Adrenal gland (tissue), 19 donors: ENCODE data around the gene RNASEL. TPM values are rescaled to one million over a fixed set of nuclear protein-coding genes. Genes with fewer than 3 reads are reported as not detected.

Experiments used
- DNase-seq, 7 donors: peaks; one replicate each; pipeline ENCODE4 v3.0.0-alpha.2; 2019 to 2020
- H3K27ac ChIP-seq, 5 donors: fragments of 200-600 bp; sonication (generic) in 4 of 5; 1 replicate in 3 of 5; 2 replicates in 2 of 5; pipeline versions ENCODE4 v1.5.1 to v1.8.0; 2016 to 2020; ENCODE audit warnings: mild to moderate bottlenecking in 1 of 5
- H3K27me3 ChIP-seq: fragments of 200-600 bp; 2 replicates; pipeline ENCODE4 v1.8.0; 2021
- H3K36me3 ChIP-seq, 2 donors: fragments of 200-600 bp; replicated peaks in 1 of 2; 1 replicate in 1 of 2; 2 replicates in 1 of 2; pipeline versions ENCODE4 v1.5.1 to v1.8.0; 2018 to 2022
- H3K4me1 ChIP-seq, 2 donors: fragments of 200-600 bp; replicated peaks in 1 of 2; 1 replicate in 1 of 2; 2 replicates in 1 of 2; pipeline versions ENCODE4 v1.5.1 to v1.8.0; 2018 to 2021
- H3K4me3 ChIP-seq, 4 donors: fragments of 200-600 bp; sonication (generic) in 3 of 4; one replicate each; pipeline ENCODE4 v1.5.1; 2016 to 2018
- H3K9me3 ChIP-seq, 3 donors: fragments of 200-600 bp; sonication (generic) in 1 of 3; replicated peaks in 1 of 3; 1 replicate in 2 of 3; 2 replicates in 1 of 3; pipeline versions ENCODE4 v1.5.1 to v1.8.0; 2016 to 2021
- POLR2A ChIP-seq, 2 donors: fragments of 450-650 bp; IDR thresholded peaks; one replicate each; pipeline ENCODE4 v1.6.1; 2017; ENCODE audit warnings: antibody characterized with exemption in 2 of 2, mild to moderate bottlenecking in 2 of 2, moderate library complexity in 1 of 2
- WGBS, 4 donors: extraction: QIAGEN DNeasy Blood & Tissue Kit in 2 of 4; methylation state at CpG; one replicate each; pipeline versions ENCODE4 v1.1.5 to v1.1.7; 2013 to 2017; 5-methylcytosine and 5-hydroxymethylcytosine counted together
- intact Hi-C, 2 donors: fragments of 100-400 bp; cut with DNase I; formaldehyde crosslinking; loops; one replicate each; pipeline versions ENCODE4 v1.14.1 to v1.15.0; 2022 to 2023
- long read RNA-seq, 10 donors: library from polyadenylated mRNA in 3 of 10; unstranded in 2 of 10; stranded (forward) in 1 of 10; transcript quantifications; one replicate each; pipeline ENCODE4 v2.0.0 and lab custom pipeline, GENCODE V29; 2021 to 2026
- polyA plus RNA-seq, 3 donors: library from polyadenylated mRNA; stranded (reverse); fragments of 200-250 nt in 2 of 3; fragments of 350-450 nt in 1 of 3; fragmentation: Illumina TruSeq in 1 of 3; extraction: RNeasy Lipid Tissue Mini Kit (QIAGEN cat#74804) in 1 of 3; gene quantifications; one replicate each; pipeline ENCODE4 v1.2.3, GENCODE V29; 2013 to 2014
- total RNA-seq, 9 donors: library from RNA; depleted of rRNA in 4 of 9; stranded (reverse); fragments of >200 nt in 4 of 9; fragments of 120-200 nt in 1 of 9; fragmentation: NEBNext Ultra II Directional in 1 of 9; extraction: Animal tissue kit (Norgen Biotek cat#: 25700) in 1 of 9; gene quantifications; one replicate each; pipeline versions ENCODE4 v1.1.0 to v1.2.4, GENCODE V29; 2013 to 2023
- TF ChIP-seq, protein P1 (sequence below), 6 experiments: fragments of 450-650 bp in 4 of 6; fragments of 200-600 bp in 2 of 6; sonication (generic) in 1 of 6; IDR thresholded peaks; 1 replicate in 5 of 6; 2 replicates in 1 of 6; pipeline versions ENCODE4 v1.5.1 to v1.8.0; 2016 to 2021; ENCODE audit warnings: antibody characterized with exemption in 6 of 6, mild to moderate bottlenecking in 2 of 6, moderate library complexity in 1 of 6
- donor health status: healthy with polysubstance abuse.
- donor health status: Bipolar disorder and iron deficiency.
- donor health status: DM: yes; HTN: yes; CAD: no.
- donor health status: DM: no; HTN: no; CAD: no.
- donor health status: DM: no; HTN: no; CAD: no.
- donor health status: DM: yes; HTN: yes; CAD: no.

The RNASEL gene, protein sequence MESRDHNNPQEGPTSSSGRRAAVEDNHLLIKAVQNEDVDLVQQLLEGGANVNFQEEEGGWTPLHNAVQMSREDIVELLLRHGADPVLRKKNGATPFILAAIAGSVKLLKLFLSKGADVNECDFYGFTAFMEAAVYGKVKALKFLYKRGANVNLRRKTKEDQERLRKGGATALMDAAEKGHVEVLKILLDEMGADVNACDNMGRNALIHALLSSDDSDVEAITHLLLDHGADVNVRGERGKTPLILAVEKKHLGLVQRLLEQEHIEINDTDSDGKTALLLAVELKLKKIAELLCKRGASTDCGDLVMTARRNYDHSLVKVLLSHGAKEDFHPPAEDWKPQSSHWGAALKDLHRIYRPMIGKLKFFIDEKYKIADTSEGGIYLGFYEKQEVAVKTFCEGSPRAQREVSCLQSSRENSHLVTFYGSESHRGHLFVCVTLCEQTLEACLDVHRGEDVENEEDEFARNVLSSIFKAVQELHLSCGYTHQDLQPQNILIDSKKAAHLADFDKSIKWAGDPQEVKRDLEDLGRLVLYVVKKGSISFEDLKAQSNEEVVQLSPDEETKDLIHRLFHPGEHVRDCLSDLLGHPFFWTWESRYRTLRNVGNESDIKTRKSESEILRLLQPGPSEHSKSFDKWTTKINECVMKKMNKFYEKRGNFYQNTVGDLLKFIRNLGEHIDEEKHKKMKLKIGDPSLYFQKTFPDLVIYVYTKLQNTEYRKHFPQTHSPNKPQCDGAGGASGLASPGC
- total RNA-seq (10 to 100 TPM in 6 of 9 donors, 1 to 10 TPM in 3; 8.7 to 24.3 (median 11.8) TPM), polyA plus RNA-seq (10 to 100 TPM in 1 of 3 donors, 1 to 10 TPM in 2; 3.5 to 16.0 (median 5.7) TPM)
- long read RNA-seq, donor 1, full-length matches to known transcripts: 1 of 1 reads
- long read RNA-seq, donor 1, partial matches to known transcripts: 0 of 1 reads
- long read RNA-seq, donor 1, other reads (novel, unspliced or antisense): 0 of 1 reads
- long read RNA-seq, donor 2, full-length matches to known transcripts: 2 of 2 reads
- long read RNA-seq, donor 2, partial matches to known transcripts: 0 of 2 reads
- long read RNA-seq, donor 2, other reads (novel, unspliced or antisense): 0 of 2 reads
- long read RNA-seq, donor 3, full-length matches to known transcripts: 6 of 6 reads
- long read RNA-seq, donor 3, partial matches to known transcripts: 0 of 6 reads
- long read RNA-seq, donor 3, other reads (novel, unspliced or antisense): 0 of 6 reads
- long read RNA-seq, donor 4, full-length matches to known transcripts: 1 of 8 reads
- long read RNA-seq, donor 4, partial matches to known transcripts: 7 of 8 reads
- long read RNA-seq, donor 4, other reads (novel, unspliced or antisense): 0 of 8 reads
- long read RNA-seq, donor 5, full-length matches to known transcripts: 30 of 37 reads
- long read RNA-seq, donor 5, partial matches to known transcripts: 5 of 37 reads
- long read RNA-seq, donor 5, other reads (novel, unspliced or antisense): 2 of 37 reads
- long read RNA-seq, donor 6, full-length matches to known transcripts: 1 of 7 reads
- long read RNA-seq, donor 6, partial matches to known transcripts: 3 of 7 reads
- long read RNA-seq, donor 6, other reads (novel, unspliced or antisense): 3 of 7 reads
- long read RNA-seq, donor 7, full-length matches to known transcripts: 2 of 2 reads
- long read RNA-seq, donor 7, partial matches to known transcripts: 0 of 2 reads
- long read RNA-seq, donor 7, other reads (novel, unspliced or antisense): 0 of 2 reads
- long read RNA-seq, donor 8, full-length matches to known transcripts: 2 of 2 reads
- long read RNA-seq, donor 8, partial matches to known transcripts: 0 of 2 reads
- long read RNA-seq, donor 8, other reads (novel, unspliced or antisense): 0 of 2 reads
- long read RNA-seq, donor 9: 0 reads
- long read RNA-seq, donor 10, full-length matches to known transcripts: 1 of 1 reads
- long read RNA-seq, donor 10, partial matches to known transcripts: 0 of 1 reads
- long read RNA-seq, donor 10, other reads (novel, unspliced or antisense): 0 of 1 reads

DNA sequence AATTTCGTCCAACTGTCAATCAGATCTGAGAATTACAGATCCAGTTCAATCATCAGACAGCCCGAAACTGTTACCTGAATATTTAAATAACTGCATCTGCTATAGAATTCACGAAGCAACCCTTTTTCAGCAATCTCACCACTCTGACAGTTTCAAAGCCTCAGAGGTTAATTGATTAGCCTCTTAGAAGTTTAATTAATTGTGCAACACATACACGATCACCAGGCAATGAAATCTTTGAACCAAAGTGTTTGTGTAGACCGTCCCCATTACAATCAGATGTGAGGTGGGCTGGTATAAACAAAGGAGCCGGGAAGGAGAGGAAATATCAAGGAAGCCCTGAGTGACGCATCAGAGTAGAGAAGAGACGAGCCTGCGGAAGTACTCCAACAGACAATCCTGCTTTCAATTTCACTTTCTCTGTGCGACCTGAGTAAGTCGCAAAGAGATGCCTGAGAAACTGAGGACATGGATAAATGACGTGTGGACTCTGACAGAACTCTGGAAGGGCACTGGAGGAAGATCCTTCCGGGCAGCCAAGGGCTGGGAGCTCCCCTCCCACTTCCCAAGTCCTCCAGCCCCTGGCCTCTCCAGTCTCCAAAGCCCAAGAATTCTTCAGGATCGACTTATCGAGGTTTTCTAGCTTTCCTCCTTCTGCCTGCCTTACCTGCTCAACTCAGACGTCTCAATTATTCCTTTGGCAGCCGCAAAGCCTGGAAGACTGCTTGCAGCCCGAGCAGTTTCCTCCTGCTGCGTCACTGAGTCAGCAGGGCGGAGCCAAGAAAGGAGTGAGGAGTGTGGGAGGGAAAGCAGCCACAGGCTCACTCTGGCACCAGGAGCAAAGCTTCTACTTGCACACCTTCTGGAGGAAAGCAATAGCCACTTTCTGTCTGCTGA is at the start of gene RNASEL:
Gene RNASEL, minus strand, starts transcription at position 757 of the 897 bp plus-strand sequence. CDS start 2,450 bp downstream, outside the sequence.
- WGBS, 4 donors: 2 to 5% (median 3%) methylated on average over 20 of the region's 20 CpGs
- H3K9me3 ChIP-seq: no peaks in the 10 kb centered on the region

GRCh38 chr1:182637769-182638168 is 48.7 kb upstream of the RNASEL start:
- no peak overlapping the region for H3K4me3 ChIP-seq
- no peak for DNase-seq
- no peaks in the 10 kb centered on the region for H3K9me3 ChIP-seq
- 90 to 93% (median 92%) methylated on average over 5 of the region's 5 CpGs for WGBS, 4 donors
- no peaks in the 10 kb centered on the region for H3K4me1 ChIP-seq
- H3K27ac ChIP-seq: no peak overlapping the region
- H3K36me3 ChIP-seq: no peaks in the 10 kb centered on the region
- intact Hi-C loops: no loop called here
- TF ChIP-seq, protein P1, sequence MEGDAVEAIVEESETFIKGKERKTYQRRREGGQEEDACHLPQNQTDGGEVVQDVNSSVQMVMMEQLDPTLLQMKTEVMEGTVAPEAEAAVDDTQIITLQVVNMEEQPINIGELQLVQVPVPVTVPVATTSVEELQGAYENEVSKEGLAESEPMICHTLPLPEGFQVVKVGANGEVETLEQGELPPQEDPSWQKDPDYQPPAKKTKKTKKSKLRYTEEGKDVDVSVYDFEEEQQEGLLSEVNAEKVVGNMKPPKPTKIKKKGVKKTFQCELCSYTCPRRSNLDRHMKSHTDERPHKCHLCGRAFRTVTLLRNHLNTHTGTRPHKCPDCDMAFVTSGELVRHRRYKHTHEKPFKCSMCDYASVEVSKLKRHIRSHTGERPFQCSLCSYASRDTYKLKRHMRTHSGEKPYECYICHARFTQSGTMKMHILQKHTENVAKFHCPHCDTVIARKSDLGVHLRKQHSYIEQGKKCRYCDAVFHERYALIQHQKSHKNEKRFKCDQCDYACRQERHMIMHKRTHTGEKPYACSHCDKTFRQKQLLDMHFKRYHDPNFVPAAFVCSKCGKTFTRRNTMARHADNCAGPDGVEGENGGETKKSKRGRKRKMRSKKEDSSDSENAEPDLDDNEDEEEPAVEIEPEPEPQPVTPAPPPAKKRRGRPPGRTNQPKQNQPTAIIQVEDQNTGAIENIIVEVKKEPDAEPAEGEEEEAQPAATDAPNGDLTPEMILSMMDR (IDR thresholded peaks at IDR 0.05): no peak
- TF ChIP-seq POLR2A (IDR thresholded peaks at IDR 0.05): no peak
- no peaks in the 10 kb centered on the region for H3K27me3 ChIP-seq

More for the DNA sequence above, at the start of gene RNASEL:
- peak within 1 kb of the TSS; percentile 65 to 96 (median 91) for H3K27ac ChIP-seq
- H3K4me1 ChIP-seq: peaks cover 0 to 21% of the 10 kb centered on the region in 2 donors
- H3K4me3 ChIP-seq: peak within 1 kb of the TSS; percentile 13 to 85 (median 42)
- TF ChIP-seq POLR2A (IDR thresholded peaks at IDR 0.05): peak in 1 of 2 donors; percentile 42
- TF ChIP-seq, protein P1 (IDR thresholded peaks at IDR 0.05): no peak
- H3K36me3 ChIP-seq: no peaks in the 10 kb centered on the region
- intact Hi-C loops: no loop called here
- no peaks in the 10 kb centered on the region for H3K27me3 ChIP-seq
- peak; percentile 60 to 86 (median 74) for DNase-seq

DNA sequence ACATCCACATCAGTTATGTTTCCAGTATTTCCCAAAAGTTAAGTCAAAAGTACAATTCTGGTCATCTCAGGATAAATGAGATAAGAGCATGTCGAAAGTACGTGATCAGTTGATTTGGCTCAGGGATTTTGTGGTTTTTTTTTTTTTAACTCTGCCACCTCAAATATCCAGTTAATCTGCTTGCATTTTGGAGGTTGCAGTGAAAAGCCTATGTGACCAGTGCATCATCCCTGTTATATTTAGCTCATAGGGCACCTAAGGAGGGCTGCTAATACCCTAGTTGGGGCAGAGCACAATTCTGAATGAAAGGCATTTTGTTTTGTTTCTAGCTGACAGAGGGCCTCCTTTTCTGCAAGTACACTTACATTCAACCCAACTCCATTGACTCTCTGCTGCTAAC is 46.8 kb upstream of the RNASEL start:
- Histone ChIP-seq H3K9me3 (no peaks in the 10 kb centered on the region), H3K4me3 (no peak overlapping the region), H3K27ac (no peak overlapping the region), H3K27me3 (no peaks in the 10 kb centered on the region), H3K36me3 (no peaks in the 10 kb centered on the region), H3K4me1 (no peaks in the 10 kb centered on the region)
- intact Hi-C loops: no loop called here
- 51 to 64% (median 56%) methylated on average over 2 of the region's 2 CpGs for WGBS, 4 donors
- no peak for DNase-seq
- TF ChIP-seq POLR2A (IDR thresholded peaks at IDR 0.05): no peak
- TF ChIP-seq, protein P1 (IDR thresholded peaks at IDR 0.05): no peak
